ENCODE results near the gene PTDSS2.

DNA sequence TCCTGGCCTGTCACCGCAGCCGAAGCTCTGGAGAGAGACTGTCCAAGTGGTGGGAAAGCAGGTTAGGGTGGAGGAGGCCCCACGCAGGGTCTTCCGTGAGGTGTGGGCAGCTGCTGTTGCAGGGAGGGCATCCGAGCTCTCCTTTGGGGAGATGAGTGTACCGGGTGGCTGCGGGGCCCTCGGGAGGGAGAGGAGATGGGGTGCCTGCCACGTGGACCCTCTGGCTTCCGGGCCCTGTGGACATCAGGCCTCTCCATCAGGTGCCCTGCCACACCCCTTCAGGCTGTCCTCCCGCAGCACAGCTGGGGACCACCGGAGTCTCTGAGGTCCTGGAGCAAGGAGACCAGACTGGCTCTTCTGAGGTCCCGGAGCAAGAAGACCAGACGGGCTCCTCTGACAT, 1.7 kb downstream of the PTDSS2 start:
- no peak for TF ChIP-seq TAF1 (IDR thresholded peaks at IDR 0.05; ENCODE audit: borderline replicate concordance, low read depth, low read length)
- no peak for TF ChIP-seq POLR2A (IDR thresholded peaks at IDR 0.05; ENCODE audit: low read depth, low read length)

Data from GM12892 (cell line).